Measurements from ENCODE around the gene GOLGB1.
"Not testable (repeated sequence)": the region's sequence is repeated elsewhere in the genome, so short reads cannot be mapped to it uniquely, and the experiment has no call there.

GOLGB1 gene

DNA sequence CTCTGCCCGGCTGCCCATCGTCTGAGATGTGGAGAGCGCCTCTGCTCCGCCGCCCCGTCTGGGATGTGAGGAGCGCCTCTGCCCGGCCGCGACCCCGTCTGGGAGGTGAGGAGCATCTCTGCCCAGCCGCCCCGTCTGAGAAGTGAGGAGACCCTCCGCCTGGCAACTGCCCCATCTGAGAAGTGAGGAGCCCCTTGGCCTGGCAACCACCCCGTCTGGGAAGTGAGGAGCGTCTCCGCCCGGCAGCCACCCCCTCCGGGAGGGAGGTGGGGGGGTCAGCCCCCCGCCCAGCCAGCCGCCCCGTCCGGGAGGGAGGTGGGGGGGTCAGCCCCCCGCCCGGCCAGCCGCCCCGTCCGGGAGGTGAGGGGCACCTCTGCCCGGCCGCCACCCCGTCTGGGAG, 60.8 kb downstream of the GOLGB1 start:
- not testable (repeated sequence) for DNase-seq

DNA sequence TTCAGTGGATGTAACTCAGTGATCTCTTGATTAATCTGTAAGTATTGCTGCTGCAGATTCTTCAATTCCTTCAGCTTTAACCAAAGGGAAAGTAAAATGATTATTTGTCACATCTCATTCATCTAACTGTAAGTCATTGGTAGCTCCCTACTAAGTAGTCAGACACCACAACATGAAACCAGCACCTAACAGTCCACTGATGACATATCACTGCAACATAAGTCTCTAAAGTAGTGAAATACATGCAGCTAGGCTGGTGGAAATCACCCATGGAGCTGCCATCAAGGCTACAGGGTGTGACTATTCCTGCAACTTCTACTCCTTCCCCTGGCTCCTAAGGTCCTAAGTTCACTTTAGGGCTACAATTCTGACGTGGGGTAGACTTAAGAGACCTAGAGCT, 67.7 kb downstream of the GOLGB1 start:
- no peak for DNase-seq

DNA sequence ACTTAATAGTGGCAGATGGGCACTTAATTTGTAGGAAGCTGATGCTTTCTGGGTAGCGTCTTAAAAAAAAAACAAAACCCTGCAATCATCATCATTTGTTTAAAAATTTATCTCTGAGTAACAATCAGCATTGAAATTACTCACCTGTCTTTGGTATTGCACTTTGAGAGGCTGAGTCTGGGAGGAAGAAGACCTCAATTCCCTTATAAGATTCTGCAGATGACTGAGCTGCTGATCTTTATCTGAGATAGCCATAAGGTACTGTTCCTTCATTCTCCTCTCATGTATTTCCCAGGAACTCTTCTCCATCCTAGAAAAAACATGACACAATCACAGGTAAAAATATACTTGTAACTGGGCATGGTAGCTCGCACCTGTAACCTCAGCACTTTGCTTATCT, 72.4 kb downstream of the GOLGB1 start:
- DNase-seq = no peak

DNA sequence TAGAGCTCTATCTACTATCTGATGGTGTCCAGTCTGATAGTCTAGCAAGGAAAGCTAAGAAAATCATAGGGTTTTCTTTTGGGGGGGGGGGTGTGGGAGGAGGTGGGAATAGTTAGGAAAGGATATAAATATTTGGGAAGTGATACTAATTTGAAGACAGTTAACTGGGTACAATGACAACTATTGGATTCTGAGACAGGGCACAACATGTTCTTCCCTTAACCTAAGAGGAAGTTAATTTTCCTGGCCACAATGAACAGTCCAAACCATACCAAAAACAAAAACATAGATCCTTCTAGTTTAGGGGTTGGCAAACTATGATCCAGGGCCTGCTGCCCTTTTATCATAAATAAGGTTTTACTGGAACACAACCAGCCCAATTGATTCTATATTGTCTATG, 78.9 kb downstream of the GOLGB1 start:
- no peak for DNase-seq

GRCh38 chr3:121667333-121667732, 82.2 kb downstream of the GOLGB1 start:
- no peak for DNase-seq

- DNase-seq = no peak
These were observed 84.1 kb downstream of the GOLGB1 start for GRCh38 chr3:121665488-121665887.

GRCh38 chr3:121663171-121663847, 86.2 kb downstream of the GOLGB1 start:
- DNase-seq = no peak

DNA sequence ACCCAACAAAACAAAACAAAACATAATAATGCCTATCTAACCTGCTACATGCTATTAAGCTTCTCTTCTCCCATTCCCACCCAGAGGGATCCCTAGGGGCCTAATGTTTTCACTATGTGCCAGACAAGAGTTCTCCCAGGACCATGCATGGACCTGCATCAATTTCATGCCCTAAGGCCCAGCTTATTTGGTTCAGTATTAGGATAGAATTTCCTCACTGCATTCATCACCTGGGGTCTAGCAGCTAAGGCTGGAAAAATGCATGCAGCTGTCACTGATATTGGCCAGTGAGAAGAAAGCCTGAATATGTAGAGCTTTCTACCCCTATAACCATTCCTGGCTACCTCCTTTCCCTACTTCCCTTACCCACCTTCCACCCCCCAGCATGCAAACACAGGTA, 86.8 kb downstream of the GOLGB1 start:
- DNase-seq = no peak

GRCh38 chr3:121661376-121661775, 88.2 kb downstream of the GOLGB1 start:
- DNase-seq = no peak

- DNase-seq = no peak
These were observed 89.0 kb downstream of the GOLGB1 start, which contains the start of gene HCLS1 for GRCh38 chr3:121660356-121661171. TSS of gene HCLS1 (minus strand) at chr3:121660903. CDS start at chr3:121658347, 2,556 bp downstream.

DNA sequence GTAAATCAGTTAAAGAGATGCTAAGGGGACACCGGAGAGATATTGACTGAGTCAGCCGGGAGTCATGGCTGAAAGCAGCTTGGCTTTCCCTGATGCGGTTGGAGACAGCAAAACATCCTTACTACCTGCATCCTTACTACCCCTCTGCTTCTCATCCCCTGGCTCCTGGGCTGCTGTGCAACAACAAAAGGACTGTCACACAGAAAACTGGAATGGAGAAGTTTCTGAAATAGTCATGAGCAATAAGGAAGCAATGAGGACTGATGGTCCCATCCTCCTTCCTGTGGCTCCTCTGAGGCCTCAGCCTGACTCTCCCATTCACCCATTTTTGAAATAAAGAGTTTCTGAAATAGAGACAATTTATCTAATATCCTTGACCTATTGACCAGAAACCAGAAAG, 90.0 kb downstream of the GOLGB1 start:
- no peak for DNase-seq

GRCh38 chr3:121658716-121659435, 90.7 kb downstream of the GOLGB1 start:
- no peak for DNase-seq

- no peak for DNase-seq
These were observed 94.8 kb downstream of the GOLGB1 start for GRCh38 chr3:121654493-121655385.

DNA sequence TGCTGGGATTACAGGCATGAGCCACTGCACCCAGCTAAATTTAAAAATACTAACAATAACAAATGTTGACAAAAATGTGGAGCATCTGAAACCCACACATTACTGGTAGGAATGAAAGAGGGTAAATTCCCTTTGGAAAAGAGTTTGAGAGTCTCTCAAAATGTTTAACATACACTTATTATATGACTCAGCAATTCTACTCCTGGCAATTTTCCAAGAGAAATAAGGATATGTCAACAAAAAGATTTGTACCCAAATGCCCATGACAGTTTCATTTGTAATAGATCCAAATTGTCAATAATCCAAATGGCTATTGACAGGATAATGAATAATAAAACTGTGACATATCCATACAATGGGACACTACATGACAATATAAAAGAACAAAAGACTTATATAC, 97.9 kb downstream of the GOLGB1 start:
- DNase-seq = peak; percentile 61

GRCh38 chr3:121649645-121650044, 99.9 kb downstream of the GOLGB1 start:
- DNase-seq = no peak

GRCh38 chr3:121648219-121648958, 101.2 kb downstream of the GOLGB1 start:
- DNase-seq = no peak

DNA sequence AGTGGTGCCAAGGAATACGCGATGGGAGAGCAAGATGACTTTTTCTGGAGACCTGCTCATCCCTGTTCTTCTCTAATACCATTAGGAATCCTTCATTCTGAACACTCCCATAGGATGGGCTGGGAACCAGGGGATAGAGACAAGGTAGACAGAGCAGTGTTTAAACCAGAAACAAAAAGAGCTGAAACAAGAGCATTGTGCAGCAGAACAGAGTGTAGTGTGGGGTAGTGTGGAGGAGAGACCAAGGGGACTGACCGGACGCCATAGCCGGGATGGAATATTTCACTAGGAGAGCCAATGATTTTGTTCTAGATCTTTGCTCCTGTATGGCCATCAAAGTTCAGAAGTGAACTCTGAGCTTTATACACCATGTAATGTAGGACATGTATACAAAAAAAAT, 104.5 kb downstream of the GOLGB1 start:
- no peak for DNase-seq

GRCh38 chr3:121642601-121643314, 106.8 kb downstream of the GOLGB1 start:
- DNase-seq = no peak

DNA sequence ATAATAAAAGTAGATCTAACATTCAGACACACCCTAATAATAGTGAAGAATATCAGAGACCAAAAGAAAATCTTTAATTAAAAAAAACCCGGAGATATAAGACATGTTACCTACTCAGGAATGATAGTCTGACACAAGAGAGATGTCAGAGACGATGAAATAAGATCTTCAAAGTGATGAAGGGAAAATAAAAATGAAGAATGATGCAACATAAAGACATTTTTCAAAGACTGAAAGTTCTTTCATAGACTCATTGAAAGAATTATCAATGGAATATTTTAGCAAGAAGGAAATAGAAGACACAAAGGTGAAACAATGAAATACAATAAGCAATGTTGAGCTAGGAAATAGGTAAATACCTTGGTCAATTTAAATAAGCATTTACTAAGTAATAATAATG, 108.4 kb downstream of the GOLGB1 start:
- DNase-seq = no peak

DNA sequence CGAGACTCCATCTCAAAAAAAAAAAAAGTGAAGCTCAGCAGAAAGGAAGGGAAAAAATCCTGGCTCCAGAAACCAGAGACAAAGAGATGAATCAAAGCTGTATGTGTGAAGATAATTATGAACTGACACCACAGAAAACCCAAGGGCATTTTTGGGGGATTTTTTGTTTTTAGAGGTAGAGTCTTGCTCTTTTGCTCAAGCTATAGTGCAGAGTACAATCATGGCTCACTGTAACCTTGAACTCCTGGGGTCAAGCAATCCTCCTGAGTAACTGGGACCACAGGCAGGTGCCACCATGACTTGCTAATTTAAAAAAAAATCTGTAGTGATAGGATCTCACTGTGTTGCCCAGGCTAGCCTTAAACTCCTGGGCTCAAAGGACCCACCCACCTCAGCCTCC, 111.6 kb downstream of the GOLGB1 start:
- no peak for DNase-seq

DNA sequence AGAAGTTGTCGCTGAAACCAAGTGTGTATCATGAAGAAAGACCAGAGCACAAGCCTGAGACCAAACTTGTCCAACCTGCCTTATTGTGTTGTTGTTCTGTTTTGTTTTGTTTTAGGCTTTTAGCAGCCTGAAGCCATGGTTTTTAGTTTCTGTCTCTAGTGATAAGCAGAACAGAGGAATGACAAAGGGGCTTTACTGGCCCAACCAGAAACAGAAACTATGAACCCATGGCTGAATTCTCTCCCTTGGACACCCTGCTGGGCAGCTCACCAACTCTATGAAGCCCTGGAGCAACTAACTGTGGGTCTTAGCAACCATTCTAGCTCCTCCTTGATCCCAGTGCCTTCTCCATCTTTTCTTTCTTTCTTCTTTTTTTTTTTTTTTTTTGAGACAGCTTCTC, 119.2 kb downstream of the GOLGB1 start:
- DNase-seq = no peak
